GM18868 (cell line): ENCODE results near the gene TRPM2.

Source experiments
- ATAC-seq: cut with Tn5 transposase; IDR thresholded peaks from one replicate; pipeline ENCODE4 v1.9.1; 2021; ENCODE audit warnings: mild to moderate bottlenecking, moderate library complexity; ENCODE audit not compliant: unreplicated experiment

Gene TRPM2

GRCh38 chr21:44321846-44322450 lies 31.5 kb upstream of the TRPM2 start:
- no peak for ATAC-seq

GRCh38 chr21:44322621-44323325 lies 30.6 kb upstream of the TRPM2 start:
- no peak for ATAC-seq

GRCh38 chr21:44323591-44323990 lies 29.8 kb upstream of the TRPM2 start:
- no peak for ATAC-seq

GRCh38 chr21:44324106-44324853 lies 29.1 kb upstream of the TRPM2 start:
- ATAC-seq, result no peak

GRCh38 chr21:44324854-44325107 lies 28.6 kb upstream of the TRPM2 start:
- no peak for ATAC-seq

- ATAC-seq, result no peak
These were observed 27.8 kb upstream of the TRPM2 start for GRCh38 chr21:44325386-44326271.

- ATAC-seq, result no peak
These were observed 27.2 kb upstream of the TRPM2 start for GRCh38 chr21:44326272-44326647.

- no peak for ATAC-seq
These were observed 26.5 kb upstream of the TRPM2 start for GRCh38 chr21:44326716-44327602.

GRCh38 chr21:44327603-44327974 lies 25.8 kb upstream of the TRPM2 start:
- ATAC-seq, result no peak

GRCh38 chr21:44328242-44328895 lies 25.1 kb upstream of the TRPM2 start:
- ATAC-seq, result no peak

GRCh38 chr21:44329086-44329889 lies 24.1 kb upstream of the TRPM2 start:
- no peak for ATAC-seq

GRCh38 chr21:44329971-44330681 lies 23.3 kb upstream of the TRPM2 start:
- ATAC-seq, result no peak

GRCh38 chr21:44330698-44331097 lies 22.7 kb upstream of the TRPM2 start:
- ATAC-seq, result no peak

GRCh38 chr21:44331209-44331608 lies 22.2 kb upstream of the TRPM2 start:
- ATAC-seq, result no peak

- ATAC-seq, result no peak
These were observed 21.6 kb upstream of the TRPM2 start for GRCh38 chr21:44331650-44332307.

GRCh38 chr21:44332383-44332782 lies 21.0 kb upstream of the TRPM2 start:
- no peak for ATAC-seq

GRCh38 chr21:44332965-44333364 lies 20.5 kb upstream of the TRPM2 start:
- no peak for ATAC-seq
